OCI-LY7 (cell line): ENCODE results near the gene MLN.

ENCODE experiments used
- CTCF ChIP-seq: fragments of 200-600 bp; sonication (generic); conservative IDR thresholded peaks from 2 replicates; pipeline ENCODE4 v1.5.1; 2014; ENCODE audit warnings: mild to moderate bottlenecking, antibody characterized with exemption, low read length, moderate library complexity, mixed read lengths
- EZH2phosphoT487 ChIP-seq: fragments of 200-600 bp; sonication (generic); IDR thresholded peaks from 2 replicates; pipeline ENCODE4 v1.6.1; 2018; ENCODE audit warnings: low read depth, borderline replicate concordance, mild to moderate bottlenecking, mixed run types, antibody characterized with exemption, low read length, moderate library complexity, mixed read lengths

GRCh38 chr6:33770124-33770832 is 33.5 kb downstream of the MLN start:
- TF ChIP-seq CTCF (no peak), EZH2phosphoT487 (no peak)
